ENCODE measurements around the gene PRPS1.

DNA sequence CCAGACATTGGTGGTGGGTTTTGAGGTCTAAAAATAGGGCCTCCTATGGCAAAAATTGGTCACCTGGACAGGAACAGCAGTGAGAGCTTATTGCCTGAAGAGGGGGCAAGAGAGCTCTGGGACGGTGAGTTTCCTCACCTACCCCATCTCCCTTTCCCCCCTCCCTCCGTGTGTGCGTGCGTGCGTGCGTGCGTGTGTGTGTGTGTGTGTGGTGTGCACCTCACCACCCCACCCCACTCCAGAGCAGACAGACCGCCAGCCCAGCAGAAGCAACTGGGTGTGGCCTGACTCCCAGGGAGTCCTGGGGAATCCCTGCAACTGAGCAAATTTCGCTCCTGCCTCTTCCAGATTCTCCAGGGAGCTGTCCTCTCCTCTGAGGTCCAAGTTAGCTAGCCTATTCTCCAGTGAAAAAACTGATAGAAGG lies 44.7 kb downstream of the PRPS1 start:
- TF ChIP-seq, protein P1, sequence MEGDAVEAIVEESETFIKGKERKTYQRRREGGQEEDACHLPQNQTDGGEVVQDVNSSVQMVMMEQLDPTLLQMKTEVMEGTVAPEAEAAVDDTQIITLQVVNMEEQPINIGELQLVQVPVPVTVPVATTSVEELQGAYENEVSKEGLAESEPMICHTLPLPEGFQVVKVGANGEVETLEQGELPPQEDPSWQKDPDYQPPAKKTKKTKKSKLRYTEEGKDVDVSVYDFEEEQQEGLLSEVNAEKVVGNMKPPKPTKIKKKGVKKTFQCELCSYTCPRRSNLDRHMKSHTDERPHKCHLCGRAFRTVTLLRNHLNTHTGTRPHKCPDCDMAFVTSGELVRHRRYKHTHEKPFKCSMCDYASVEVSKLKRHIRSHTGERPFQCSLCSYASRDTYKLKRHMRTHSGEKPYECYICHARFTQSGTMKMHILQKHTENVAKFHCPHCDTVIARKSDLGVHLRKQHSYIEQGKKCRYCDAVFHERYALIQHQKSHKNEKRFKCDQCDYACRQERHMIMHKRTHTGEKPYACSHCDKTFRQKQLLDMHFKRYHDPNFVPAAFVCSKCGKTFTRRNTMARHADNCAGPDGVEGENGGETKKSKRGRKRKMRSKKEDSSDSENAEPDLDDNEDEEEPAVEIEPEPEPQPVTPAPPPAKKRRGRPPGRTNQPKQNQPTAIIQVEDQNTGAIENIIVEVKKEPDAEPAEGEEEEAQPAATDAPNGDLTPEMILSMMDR (IDR thresholded peaks at IDR 0.05): peak; percentile 71
- TF ChIP-seq ZFX (IDR thresholded peaks at IDR 0.05; ENCODE audit: borderline replicate concordance): no peak
